Esophagus muscularis mucosa (tissue), 3 donors: ENCODE data around the gene RERE.

Experiments used
- POLR2A ChIP-seq: fragments of 450-650 bp; IDR thresholded peaks from one replicate; pipeline ENCODE4 v1.6.1; 2017; ENCODE audit warnings: antibody characterized with exemption, moderate library complexity, mild to moderate bottlenecking, low read depth
- POLR2AphosphoS5 ChIP-seq, 2 donors: sonication (generic); formaldehyde crosslinking; IDR thresholded peaks; one replicate each; pipeline ENCODE4 v1.6.1; 2017; ENCODE audit warnings: antibody characterized with exemption in 2 of 2
- TF ChIP-seq, protein P1 (sequence below), 3 experiments: fragments of 200-600 bp in 2 of 3; fragments of 450-650 bp in 1 of 3; sonication (generic) in 2 of 3; IDR thresholded peaks; one replicate each; pipeline ENCODE4 v1.5.1; 2017 to 2019; ENCODE audit warnings: antibody characterized with exemption in 3 of 3, mild to moderate bottlenecking in 2 of 3, moderate library complexity in 1 of 3

DNA sequence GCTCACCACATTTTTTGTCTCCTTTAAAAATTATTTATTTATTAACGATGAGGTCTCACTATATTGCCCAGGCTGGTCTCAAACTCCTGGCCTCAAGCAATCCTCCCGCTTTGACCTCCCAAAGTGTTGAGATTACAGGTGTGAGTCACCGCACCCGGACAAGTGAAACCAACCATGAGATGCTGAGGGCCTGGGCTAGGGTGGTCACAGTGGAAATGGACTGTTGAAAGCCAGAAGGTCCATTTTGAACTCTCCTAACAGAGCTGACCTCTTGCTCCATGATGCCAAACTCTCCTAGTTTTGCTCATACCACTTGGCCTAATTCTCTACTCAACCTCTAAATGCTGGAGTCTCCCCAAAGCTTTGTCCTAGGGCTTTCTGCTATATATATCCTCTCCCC, 390.4 kb downstream of the RERE start:
- TF ChIP-seq, protein P1, sequence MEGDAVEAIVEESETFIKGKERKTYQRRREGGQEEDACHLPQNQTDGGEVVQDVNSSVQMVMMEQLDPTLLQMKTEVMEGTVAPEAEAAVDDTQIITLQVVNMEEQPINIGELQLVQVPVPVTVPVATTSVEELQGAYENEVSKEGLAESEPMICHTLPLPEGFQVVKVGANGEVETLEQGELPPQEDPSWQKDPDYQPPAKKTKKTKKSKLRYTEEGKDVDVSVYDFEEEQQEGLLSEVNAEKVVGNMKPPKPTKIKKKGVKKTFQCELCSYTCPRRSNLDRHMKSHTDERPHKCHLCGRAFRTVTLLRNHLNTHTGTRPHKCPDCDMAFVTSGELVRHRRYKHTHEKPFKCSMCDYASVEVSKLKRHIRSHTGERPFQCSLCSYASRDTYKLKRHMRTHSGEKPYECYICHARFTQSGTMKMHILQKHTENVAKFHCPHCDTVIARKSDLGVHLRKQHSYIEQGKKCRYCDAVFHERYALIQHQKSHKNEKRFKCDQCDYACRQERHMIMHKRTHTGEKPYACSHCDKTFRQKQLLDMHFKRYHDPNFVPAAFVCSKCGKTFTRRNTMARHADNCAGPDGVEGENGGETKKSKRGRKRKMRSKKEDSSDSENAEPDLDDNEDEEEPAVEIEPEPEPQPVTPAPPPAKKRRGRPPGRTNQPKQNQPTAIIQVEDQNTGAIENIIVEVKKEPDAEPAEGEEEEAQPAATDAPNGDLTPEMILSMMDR (IDR thresholded peaks at IDR 0.05): no peak
- no peak for TF ChIP-seq POLR2A
- TF ChIP-seq POLR2AphosphoS5 (IDR thresholded peaks at IDR 0.05): no peak
